B cell (primary cell): Measurements from ENCODE around the gene ZNF384. TPM values are rescaled to one million over a fixed set of nuclear protein-coding genes. Genes with fewer than 3 reads are reported as not detected.
A peak's percentile ranks its signal among the peaks of the same experiment; 100 is the strongest.

Experiments used
- ATAC-seq: fragments of 200-7000 bp; cut with Tn5 transposase; one replicate; pipeline ENCODE4 v1.10.0; 2021; ENCODE audit warnings: low read depth, mild to moderate bottlenecking, moderate number of reproducible peaks, moderate library complexity
- CTCF ChIA-PET: fragments of 350-600 bp; sonication (Branson Sonifier 250); formaldehyde crosslinking; loops from one replicate; lab custom pipeline; 2021; ENCODE audit warnings: antibody characterized with exemption, inconsistent platforms; lab: Charles Lee
- POLR2A ChIA-PET: fragments of 350-600 bp; sonication (Branson Sonifier 250); formaldehyde crosslinking; loops from one replicate; lab custom pipeline; 2021; ENCODE audit warnings: antibody characterized with exemption; lab: Charles Lee
- DNase-seq: peaks from one replicate; pipeline ENCODE4 v3.0.0; 2013
- H2AFZ ChIP-seq: 2 replicates; pipeline ENCODE4 v1.6.1; 2012; ENCODE audit warnings: mild to moderate bottlenecking, low read depth, low read length; ENCODE audit not compliant: insufficient read depth, poor library complexity, severe bottlenecking
- H3K27ac ChIP-seq, 2 donors: 1 replicate in 1 of 2; 2 replicates in 1 of 2; pipeline ENCODE4 v1.5.1; 2012 to 2013; ENCODE audit warnings: low read length in 2 of 2, mild to moderate bottlenecking in 2 of 2, moderate library complexity in 1 of 2
- H3K27me3 ChIP-seq, 4 experiments: fragments of 200-600 bp in 1 of 4; sonication (generic) in 1 of 4; replicated peaks in 1 of 4; 1 replicate in 2 of 4; 2 replicates in 2 of 4; pipeline versions ENCODE4 v1.6.1 to v1.7.0; 2013 to 2016; ENCODE audit warnings: low read length in 3 of 4, mild to moderate bottlenecking in 2 of 4, mixed read lengths in 1 of 4, moderate library complexity in 1 of 4; ENCODE audit not compliant: insufficient read depth in 4 of 4, control insufficient read depth in 3 of 4; ENCODE audit errors: control extremely low read depth in 1 of 4
- H3K36me3 ChIP-seq, 2 experiments: replicated peaks in 1 of 2; 1 replicate in 1 of 2; 2 replicates in 1 of 2; pipeline versions ENCODE4 v1.6.1 to v1.7.1; 2013; ENCODE audit warnings: low read length in 1 of 2; ENCODE audit not compliant: insufficient read depth in 2 of 2, control insufficient read depth in 1 of 2; ENCODE audit errors: control extremely low read depth in 1 of 2, extremely low read depth in 1 of 2
- H3K4me1 ChIP-seq, 2 donors: fragments of 200-600 bp in 1 of 2; sonication (generic) in 1 of 2; 1 replicate in 1 of 2; 2 replicates in 1 of 2; pipeline versions ENCODE4 v1.5.1 to v1.6.1; 2013 to 2017; ENCODE audit warnings: low read length in 2 of 2; ENCODE audit not compliant: control insufficient read depth in 2 of 2, insufficient read depth in 2 of 2
- H3K4me2 ChIP-seq: replicated peaks from 2 replicates; pipeline ENCODE3; 2012; ENCODE audit warnings: mild to moderate bottlenecking, low read depth, low read length; ENCODE audit not compliant: poor library complexity, severe bottlenecking
- H3K4me3 ChIP-seq, 5 experiments: fragments of 200-600 bp in 1 of 5; sonication (generic) in 1 of 5; 1 replicate in 3 of 5; 2 replicates in 2 of 5; pipeline versions ENCODE4 v1.5.1 to v1.7.0; 2011 to 2016; ENCODE audit warnings: low read length in 4 of 5, mild to moderate bottlenecking in 4 of 5, low read depth in 2 of 5, control low read depth in 1 of 5, moderate library complexity in 1 of 5; ENCODE audit not compliant: insufficient read depth in 1 of 5; ENCODE audit errors: control extremely low read depth in 1 of 5, extremely low read depth in 1 of 5
- H3K79me2 ChIP-seq: fragments of 200-600 bp; sonication (generic); one replicate; pipeline ENCODE4 v1.6.0; 2016; ENCODE audit warnings: low read length; ENCODE audit not compliant: control insufficient read depth, insufficient read depth
- H3K9ac ChIP-seq: fragments of 200-600 bp; sonication (generic); 2 replicates; pipeline ENCODE4 v1.6.1; 2017; ENCODE audit warnings: mild to moderate bottlenecking, low read length, moderate library complexity
- H3K9me3 ChIP-seq, 3 donors: one replicate each; pipeline versions ENCODE4 v1.6.1 to v1.7.1; 2013; ENCODE audit warnings: low read length in 2 of 3; ENCODE audit not compliant: control insufficient read depth in 2 of 3, insufficient read depth in 1 of 3; ENCODE audit errors: control extremely low read depth in 1 of 3
- H4K20me1 ChIP-seq: 2 replicates; pipeline ENCODE4 v1.6.0; 2012; ENCODE audit warnings: mild to moderate bottlenecking, low read length; ENCODE audit not compliant: insufficient read depth, control insufficient read depth, poor library complexity, severe bottlenecking
- H3K27ac Mint-ChIP-seq: one replicate; pipeline ENCODE4 v1.8.0; 2021; ENCODE audit warnings: mixed read lengths
- H3K27me3 Mint-ChIP-seq: one replicate; pipeline ENCODE4 v1.8.0; 2021; ENCODE audit warnings: mixed read lengths
- H3K4me1 Mint-ChIP-seq: one replicate; pipeline ENCODE4 v1.8.0; 2021; ENCODE audit warnings: mixed read lengths
- H3K4me3 Mint-ChIP-seq: one replicate; pipeline ENCODE4 v1.8.0; 2021; ENCODE audit warnings: mixed read lengths
- H3K9me3 Mint-ChIP-seq: one replicate; pipeline ENCODE4 v1.8.0; 2022; ENCODE audit warnings: mixed read lengths; ENCODE audit not compliant: insufficient read depth
- CTCF ChIP-seq: fragments of 200-600 bp; IDR thresholded peaks from one replicate; pipeline ENCODE4 v1.8.0; 2022; ENCODE audit warnings: antibody characterized with exemption, mild to moderate bottlenecking
- EZH2 ChIP-seq: IDR thresholded peaks from 2 replicates; pipeline ENCODE4 v1.6.1; 2012; ENCODE audit warnings: borderline replicate concordance, low read depth, mild to moderate bottlenecking, moderate library complexity, low read length; ENCODE audit not compliant: insufficient read depth, poor library complexity, severe bottlenecking
- WGBS: methylation state at CpG from one replicate; pipeline ENCODE4 v1.1.5; 2013; ENCODE audit warnings: missing lambda C conversion rate; ENCODE audit not compliant: insufficient coverage; 5-methylcytosine and 5-hydroxymethylcytosine counted together
- intact Hi-C: fragments of 100-400 bp; cut with micrococcal nuclease; formaldehyde crosslinking; loops from one replicate; pipeline ENCODE4 v1.10.0; 2022
- polyA plus RNA-seq: library from polyadenylated mRNA; depleted of rRNA; stranded (reverse); fragments of >200 nt; gene quantifications from 2 replicates; pipeline ENCODE4 v1.2.3, GENCODE V29; 2012
- total RNA-seq, 2 donors: library from RNA; stranded (reverse); fragments of 120-200 nt in 1 of 2; gene quantifications; 1 replicate in 1 of 2; 2 replicates in 1 of 2; pipeline versions ENCODE4 v1.2.3 to v1.2.4, GENCODE V29; 2013 to 2022

ZNF384 gene
- total and polyA plus RNA-seq, 2 donors (not counting 1 experiment from before 2014, with no cell fraction given): 83.4 to 108 TPM

GRCh38 chr12:6640497-6640896 is 48.7 kb downstream of the ZNF384 start:
- H3K4me3 Mint-ChIP-seq: no peak overlapping the region
- POLR2A ChIA-PET: no interaction called here
- 87% methylated on average over 3 of the region's 4 CpGs for WGBS
- Histone ChIP-seq H3K27me3 (no peaks in the 10 kb centered on the region), H3K9me3 (peaks cover 0 to 14% (median 0%) of the 10 kb centered on the region in 3 donors), H3K9ac (no peak overlapping the region), H2AFZ (no peak overlapping the region), H3K4me2 (no peak overlapping the region), H3K79me2 (peaks cover 64% of the 10 kb centered on the region), H3K4me1 (peaks cover 56 to 70% of the 10 kb centered on the region in 2 donors), H3K4me3 (no peak overlapping the region), H4K20me1 (no peaks in the 10 kb centered on the region), H3K27ac (no peak overlapping the region), H3K36me3 (no peaks in the 10 kb centered on the region)
- no peak for DNase-seq
- H3K27me3 Mint-ChIP-seq: no peaks in the 10 kb centered on the region
- intact Hi-C loops: no loop called here
- no peak for ATAC-seq
- TF ChIP-seq CTCF (no peak), EZH2 (no peak)
- H3K27ac Mint-ChIP-seq: peak overlapping the region; percentile 38
- no peaks in the 10 kb centered on the region for H3K9me3 Mint-ChIP-seq
- peaks cover 70% of the 10 kb centered on the region for H3K4me1 Mint-ChIP-seq
- CTCF ChIA-PET: interaction anchor here (0.5 to 1.4 kb wide), 4 partner anchors 27 to 281 kb away, joined by 3 to 5 read pairs (median 3); partner anchors contain the start of gene ZNF384

DNA sequence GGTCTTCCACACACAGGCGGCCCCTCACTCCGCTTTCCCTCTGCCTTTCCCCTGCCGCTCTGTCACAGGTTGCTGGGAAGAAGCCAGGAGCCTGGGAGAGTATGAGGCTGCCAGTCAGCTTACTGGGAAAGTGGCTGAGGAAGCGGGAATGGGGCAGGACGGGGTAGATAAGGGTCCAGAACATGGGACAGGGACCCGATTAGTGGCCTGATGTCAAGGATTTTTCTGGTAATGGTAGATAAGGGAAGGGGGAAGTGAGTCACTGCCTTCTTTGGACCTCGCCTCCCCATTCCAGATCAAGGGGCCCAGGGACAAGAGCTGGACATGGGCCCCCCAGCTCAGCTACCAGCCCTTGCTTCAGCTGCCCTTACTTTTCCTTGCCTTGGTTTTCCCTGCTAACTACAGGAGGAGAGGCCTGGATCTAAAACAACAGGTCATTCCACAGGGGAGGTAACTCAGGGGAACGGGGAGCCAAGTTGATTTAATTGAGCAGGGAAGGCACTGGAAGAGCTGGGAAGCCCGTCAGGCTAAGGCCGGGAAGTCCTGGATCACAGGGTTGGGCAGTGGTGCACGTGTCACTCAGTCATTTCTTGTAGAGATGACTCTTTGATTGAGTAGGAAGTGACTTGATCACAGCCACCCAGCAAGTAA is 49.9 kb downstream of the ZNF384 start:
- Histone ChIP-seq H3K9me3 (peaks cover 0 to 11% (median 0%) of the 10 kb centered on the region in 3 donors), H3K4me1 (peaks cover 53 to 73% of the 10 kb centered on the region in 2 donors), H3K36me3 (no peaks in the 10 kb centered on the region), H3K4me2 (peak overlapping the region; percentile 66), H3K27ac (peak overlapping the region; percentile 75 to 82), H4K20me1 (no peaks in the 10 kb centered on the region), H3K4me3 (no peak overlapping the region), H3K27me3 (no peaks in the 10 kb centered on the region), H3K9ac (no peak overlapping the region), H2AFZ (no peak overlapping the region), H3K79me2 (peaks cover 76% of the 10 kb centered on the region)
- TF ChIP-seq CTCF (no peak), EZH2 (no peak)
- intact Hi-C loops: loop anchor here (10.0 kb wide), 1 partner anchor 306 kb away; the partner anchor contains the start of genes C12orf57 and RNU7-1
- DNase-seq (no peak), ATAC-seq (no peak)
- H3K4me1 Mint-ChIP-seq: peaks cover 68% of the 10 kb centered on the region
- ChIA-PET CTCF (interaction anchor here (0.5 to 1.5 kb wide), 4 partner anchors 16 to 75 kb away, joined by 3 read pairs; no protein-coding TSS in a partner anchor), POLR2A (no interaction called here)
- 93% methylated on average over 9 of the region's 11 CpGs for WGBS
- no peaks in the 10 kb centered on the region for H3K27me3 Mint-ChIP-seq
- H3K9me3 Mint-ChIP-seq: no peaks in the 10 kb centered on the region
- peak overlapping the region; percentile 97 for H3K27ac Mint-ChIP-seq
- H3K4me3 Mint-ChIP-seq: no peak overlapping the region
